Panc1 (cell line): ENCODE results near the gene TRIM42. TPM values are rescaled to one million over a fixed set of nuclear protein-coding genes. Genes with fewer than 3 reads are reported as not detected.

Experiments
- ATAC-seq: fragments of 200-7000 bp; cut with Tn5 transposase; 2 replicates; pipeline ENCODE4 v1.9.1; 2020; ENCODE audit warnings: mild to moderate bottlenecking, moderate library complexity
- BruUV-seq: library from RNA; stranded (reverse); fragments of 400-500 nt; replicated peaks from 2 replicates; lab custom pipeline; 2021; lab: Mats Ljungman, UMichigan
- CTCF ChIA-PET: fragments of 300-600 bp; sonication (Branson Sonifier 250); formaldehyde crosslinking; loops from one replicate; lab custom pipeline; 2022; ENCODE audit warnings: antibody characterized with exemption; lab: Charles Lee
- POLR2A ChIA-PET: fragments of 300-600 bp; sonication (Branson Sonifier 250); formaldehyde crosslinking; loops from one replicate; lab custom pipeline; 2022; ENCODE audit warnings: antibody characterized with exemption; lab: Charles Lee
- DNase-seq: peaks from one replicate; pipeline ENCODE4 v3.0.0-alpha.2; 2010; ENCODE audit warnings: low read depth, low spot score
- H3K27ac ChIP-seq: 2 replicates; pipeline ENCODE4 v1.5.1; 2011; ENCODE audit warnings: mild to moderate bottlenecking, low read length, inconsistent platforms
- H3K27me3 ChIP-seq: fragments of 200-500 bp; sonication (Bioruptor generic); 2 replicates; pipeline ENCODE4 v1.6.0; 2014; ENCODE audit warnings: low read length, inconsistent platforms; ENCODE audit not compliant: control insufficient read depth, insufficient read depth
- H3K36me3 ChIP-seq: fragments of 200-500 bp; sonication (Bioruptor generic); 2 replicates; pipeline ENCODE4 v1.5.1; 2014; ENCODE audit warnings: inconsistent platforms, mild to moderate bottlenecking, low read length, moderate library complexity; ENCODE audit not compliant: control insufficient read depth, insufficient read depth
- H3K4me1 ChIP-seq: 2 replicates; pipeline ENCODE4 v1.5.1; 2011; ENCODE audit warnings: inconsistent platforms, mild to moderate bottlenecking, low read length, moderate library complexity; ENCODE audit not compliant: control insufficient read depth, insufficient read depth
- H3K4me3 ChIP-seq, 2 experiments: 2 replicates each; pipeline ENCODE4 v1.5.1; 2011 to 2012; ENCODE audit warnings: low read depth in 2 of 2, low read length in 2 of 2, mild to moderate bottlenecking in 2 of 2, inconsistent platforms in 1 of 2, moderate library complexity in 1 of 2
- H3K9me3 ChIP-seq: fragments of 200-500 bp; sonication (Bioruptor generic); 2 replicates; pipeline ENCODE4 v1.5.1; 2014; ENCODE audit warnings: low read depth, mild to moderate bottlenecking, inconsistent platforms, low read length, moderate library complexity; ENCODE audit not compliant: control insufficient read depth, insufficient read depth
- CTCF ChIP-seq: fragments of 450-650 bp; IDR thresholded peaks from 2 replicates; pipeline ENCODE4 v1.5.1; 2017; ENCODE audit warnings: mild to moderate bottlenecking
- POLR2AphosphoS5 ChIP-seq: IDR thresholded peaks from 2 replicates; pipeline ENCODE4 v1.6.1; 2012; ENCODE audit warnings: mild to moderate bottlenecking, low read depth, low read length, moderate library complexity
- REST ChIP-seq, 2 experiments: IDR thresholded peaks; 2 replicates each; pipeline ENCODE4 v1.6.1; 2011 to 2012; ENCODE audit warnings: low read depth in 2 of 2, control low read depth in 1 of 2, low read length in 1 of 2, mild to moderate bottlenecking in 1 of 2, moderate library complexity in 1 of 2; ENCODE audit not compliant: insufficient read depth in 1 of 2
- SIN3A ChIP-seq: IDR thresholded peaks from 2 replicates; pipeline ENCODE4 v1.6.1; 2012; ENCODE audit warnings: low read depth, mild to moderate bottlenecking, low read length, moderate library complexity, borderline replicate concordance; ENCODE audit not compliant: insufficient read depth
- TCF7L2 ChIP-seq: IDR thresholded peaks from 2 replicates; pipeline ENCODE4 v1.6.1; 2011; ENCODE audit warnings: mild to moderate bottlenecking, low read depth, low read length, inconsistent platforms
- in situ Hi-C: cut with HindIII; loops from 2 replicates; pipeline ENCODE4 v1.10.0; 2016; ENCODE audit warnings: low sequenced_read_pairs, low pct_unique_long_range_greater_than_20kb
- intact Hi-C: fragments of 100-400 bp; cut with micrococcal nuclease; formaldehyde crosslinking; loops from one replicate; pipeline ENCODE4 v1.10.0; 2022; ENCODE audit not compliant: unreplicated experiment
- total RNA-seq: library from RNA; stranded (reverse); gene quantifications from one replicate; pipeline ENCODE4 v1.2.1, GENCODE V29; 2021; ENCODE audit not compliant: unreplicated experiment

The TRIM42 gene
- total RNA-seq, 1 experiment from 2014 or later = not detected

DNA sequence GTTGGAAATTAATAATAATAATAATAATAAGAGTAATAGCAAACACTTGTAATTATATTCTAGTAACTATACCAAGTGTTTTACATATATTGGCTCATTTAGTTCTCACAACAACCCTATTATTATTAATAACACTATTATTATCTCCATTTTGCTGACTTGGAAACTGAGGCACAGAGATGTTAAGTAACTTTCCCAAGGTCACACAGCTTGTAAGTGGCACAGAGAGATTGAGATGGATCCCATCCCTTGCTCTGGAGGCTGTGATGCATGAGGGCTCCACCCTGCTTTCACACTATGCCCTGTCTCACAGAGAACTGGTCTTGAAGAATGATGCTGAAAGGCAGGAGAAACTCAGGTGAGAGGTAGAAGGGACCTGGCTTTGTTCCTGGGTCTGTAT is 31.9 kb downstream of the TRIM42 start:
- CTCF ChIA-PET = no interaction called here
- no peaks in the 10 kb centered on the region for H3K27me3 ChIP-seq

GRCh38 chr3:140710711-140711389 is 33.0 kb downstream of the TRIM42 start:
- POLR2A ChIA-PET = no interaction called here
- Histone ChIP-seq H3K27me3 (no peaks in the 10 kb centered on the region), H3K36me3 (no peaks in the 10 kb centered on the region), H3K27ac (no peak overlapping the region), H3K4me1 (no peaks in the 10 kb centered on the region), H3K4me3 (no peak overlapping the region), H3K9me3 (no peaks in the 10 kb centered on the region)
- CTCF ChIA-PET = no interaction called here
- TF ChIP-seq TCF7L2 (no peak), SIN3A (no peak), POLR2AphosphoS5 (no peak), CTCF (no peak), REST (IDR thresholded peaks at IDR 0.05; ENCODE audit: insufficient read depth in 1 of 2, low read depth in 2 of 2, low read length in 1 of 2) (no peak)
- ATAC-seq (no peak), DNase-seq (no peak)
- intact Hi-C loops (no loop called here), in situ Hi-C loops (no loop called here)
- BruUV-seq = no TSS peak

More for the DNA sequence above, 31.9 kb downstream of the TRIM42 start:
- in situ Hi-C loops = no loop called here
- DNase-seq = no peak
- Histone ChIP-seq H3K9me3 (no peaks in the 10 kb centered on the region), H3K36me3 (no peaks in the 10 kb centered on the region), H3K27ac (no peak overlapping the region), H3K4me3 (no peak overlapping the region), H3K4me1 (no peaks in the 10 kb centered on the region)
- POLR2A ChIA-PET = no interaction called here
- intact Hi-C loops = no loop called here
- TF ChIP-seq TCF7L2 (no peak), POLR2AphosphoS5 (no peak), REST (IDR thresholded peaks at IDR 0.05; ENCODE audit: insufficient read depth in 1 of 2, low read depth in 2 of 2, low read length in 1 of 2) (no peak), CTCF (no peak), SIN3A (no peak)
- no peak for ATAC-seq
- no TSS peak for BruUV-seq
